HepG2 (cell line): ENCODE data around the gene IFNLR1. TPM values are rescaled to one million over a fixed set of nuclear protein-coding genes. Genes with fewer than 3 reads are reported as not detected.

Experiments used
- ARID2 ChIP-seq: sonication (generic); formaldehyde crosslinking; IDR thresholded peaks from 2 replicates; pipeline ENCODE4 v1.8.1; 2022; ENCODE audit warnings: mild to moderate bottlenecking, missing genetic modification reagents, borderline replicate concordance
- ARNT2 ChIP-seq: sonication (generic); formaldehyde crosslinking; IDR thresholded peaks from 2 replicates; pipeline ENCODE4 v1.8.0; 2022; ENCODE audit warnings: mild to moderate bottlenecking, low read depth, missing genetic modification reagents, moderate library complexity
- CREM ChIP-seq, 2 experiments: sonication (generic) in 1 of 2; formaldehyde crosslinking in 1 of 2; IDR thresholded peaks; 2 replicates each; pipeline versions ENCODE4 v1.4.0 to v1.6.1; 2016 to 2020; ENCODE audit warnings: antibody characterized with exemption in 1 of 2, mild to moderate bottlenecking in 1 of 2, missing genetic modification reagents in 1 of 2
- DMTF1 ChIP-seq: sonication (generic); formaldehyde crosslinking; IDR thresholded peaks from 2 replicates; pipeline ENCODE4 v1.4.0; 2020; ENCODE audit warnings: mild to moderate bottlenecking, missing genetic modification reagents
- GATAD1 ChIP-seq: IDR thresholded peaks from 2 replicates; pipeline ENCODE4 v1.6.1; 2016; ENCODE audit warnings: missing genetic modification reagents, missing compliant biosample characterization
- HIC2 ChIP-seq: sonication (generic); formaldehyde crosslinking; IDR thresholded peaks from 2 replicates; pipeline ENCODE4 v1.9.0; 2022; ENCODE audit warnings: low read depth, missing genetic modification reagents
- HINFP ChIP-seq: sonication (generic); formaldehyde crosslinking; IDR thresholded peaks from 2 replicates; pipeline ENCODE4 v1.4.0; 2020; ENCODE audit warnings: low read depth, mild to moderate bottlenecking, missing genetic modification reagents
- HIVEP1 ChIP-seq: sonication (generic); formaldehyde crosslinking; IDR thresholded peaks from 2 replicates; pipeline ENCODE4 v1.4.0; 2020; ENCODE audit warnings: mild to moderate bottlenecking, missing genetic modification reagents
- HNF4G ChIP-seq, 2 experiments: sonication (generic) in 1 of 2; formaldehyde crosslinking in 1 of 2; IDR thresholded peaks; 2 replicates each; pipeline versions ENCODE4 v1.4.0 to v1.6.1; 2011 to 2020; ENCODE audit warnings: borderline replicate concordance in 2 of 2, low read depth in 2 of 2, mild to moderate bottlenecking in 2 of 2, low read length in 1 of 2, missing genetic modification reagents in 1 of 2, moderate library complexity in 1 of 2
- HNRNPL ChIP-seq: fragments of 200-400 bp; formaldehyde crosslinking; IDR thresholded peaks from 2 replicates; pipeline ENCODE4 v1.6.1; 2017; ENCODE audit warnings: mild to moderate bottlenecking, low read depth, low read length
- HOXA7 ChIP-seq: sonication (generic); formaldehyde crosslinking; IDR thresholded peaks from 2 replicates; pipeline ENCODE4 v1.8.1; 2022; ENCODE audit warnings: mild to moderate bottlenecking, missing genetic modification reagents, moderate library complexity
- KDM2A ChIP-seq: sonication (generic); formaldehyde crosslinking; IDR thresholded peaks from 2 replicates; pipeline ENCODE4 v1.4.0; 2020; ENCODE audit warnings: low read depth, missing genetic modification reagents, borderline replicate concordance
- KDM4B ChIP-seq: sonication (generic); formaldehyde crosslinking; IDR thresholded peaks from 2 replicates; pipeline ENCODE4 v1.4.0; 2020; ENCODE audit warnings: missing genetic modification reagents
- MEIS1 ChIP-seq: sonication (generic); formaldehyde crosslinking; IDR thresholded peaks from 2 replicates; pipeline ENCODE4 v1.9.0; 2021; ENCODE audit warnings: mild to moderate bottlenecking, missing genetic modification reagents, moderate library complexity, borderline replicate concordance
- MTF2 ChIP-seq: sonication (generic); formaldehyde crosslinking; IDR thresholded peaks from 2 replicates; pipeline ENCODE4 v1.5.0; 2020; ENCODE audit warnings: missing genetic modification reagents, borderline replicate concordance
- MXD4 ChIP-seq: IDR thresholded peaks from 2 replicates; pipeline ENCODE4 v1.6.1; 2016; ENCODE audit warnings: mild to moderate bottlenecking, missing biosample characterization, missing genetic modification reagents
- PITX1 ChIP-seq: sonication (generic); formaldehyde crosslinking; IDR thresholded peaks from 2 replicates; pipeline ENCODE4 v1.5.1; 2020; ENCODE audit warnings: mild to moderate bottlenecking, missing genetic modification reagents
- TSC22D2 ChIP-seq: sonication (generic); formaldehyde crosslinking; IDR thresholded peaks from 2 replicates; pipeline ENCODE4 v1.5.1; 2020; ENCODE audit warnings: missing genetic modification reagents, mild to moderate bottlenecking, borderline replicate concordance
- ZNF598 ChIP-seq: sonication (generic); formaldehyde crosslinking; IDR thresholded peaks from 2 replicates; pipeline ENCODE4 v1.5.1; 2020; ENCODE audit warnings: mild to moderate bottlenecking, missing genetic modification reagents, borderline replicate concordance
- ZNF629 ChIP-seq: sonication (generic); formaldehyde crosslinking; conservative IDR thresholded peaks from 2 replicates; pipeline ENCODE4 v1.5.0; 2020; ENCODE audit warnings: missing genetic modification reagents
- ZNF788 ChIP-seq: sonication (generic); formaldehyde crosslinking; IDR thresholded peaks from 2 replicates; pipeline ENCODE4 v1.5.0; 2020; ENCODE audit warnings: mild to moderate bottlenecking, missing genetic modification reagents, borderline replicate concordance
- ZNF83 ChIP-seq: sonication (generic); formaldehyde crosslinking; IDR thresholded peaks from 2 replicates; pipeline ENCODE4 v1.4.0; 2020; ENCODE audit warnings: missing genetic modification reagents, mild to moderate bottlenecking, borderline replicate concordance
- polyA plus RNA-seq, 8 experiments: library from polyadenylated mRNA; depleted of rRNA in 3 of 8; stranded (reverse) in 7 of 8; unstranded in 1 of 8; fragments of >200 nt; fragmentation: Illumina TruSeq in 4 of 8; extraction: Trizol in 4 of 8; gene quantifications; 2 replicates each; pipeline versions ENCODE4 v1.2.1 to v1.2.3, GENCODE V29; 2011 to 2016; ENCODE audit warnings: low read depth in 4 of 8, missing spikeins in 1 of 8, mixed read lengths in 1 of 8; ENCODE audit not compliant: insufficient read depth in 1 of 8
- total RNA-seq, 5 experiments: library from RNA; depleted of rRNA; stranded (reverse); fragments of >200 nt; fragmentation: Illumina TruSeq; extraction: Trizol; gene quantifications; 2 replicates each; pipeline ENCODE4 v1.2.3, GENCODE V29; 2016; ENCODE audit warnings: low read depth in 1 of 5

Gene IFNLR1
- total and polyA plus RNA-seq, 2 of the 13 experiments (the other 11 are each of a cell fraction or from before 2014, with no cell fraction given) = 3.8 to 8.5 TPM

- TF ChIP-seq HIC2 (peak; percentile 15; the same call in 1 of the 2 replicates), PITX1 (CRISPR knock-in tag) (peak; percentile 45; the same call in 1 of the 2 replicates), ARNT2 (0 out of 2 replicates have a peak, but pooled peaks have one; percentile 38), CREM (IDR thresholded peaks at IDR 0.05) (no peak), CREM (CRISPR knock-in tag; IDR thresholded peaks at IDR 0.05) (no peak), HIVEP1 (CRISPR knock-in tag) (peak; percentile 64; the same call in 1 of the 2 replicates), HNF4G (IDR thresholded peaks at IDR 0.05; ENCODE audit: borderline replicate concordance, low read depth, low read length) (peak; percentile 77), HNF4G (CRISPR knock-in tag; IDR thresholded peaks at IDR 0.05; ENCODE audit: borderline replicate concordance, low read depth) (no peak), HOXA7 (CRISPR knock-in tag) (no peak), ZNF83 (no peak), HINFP (CRISPR knock-in tag) (peak; percentile 71), MXD4 (CRISPR knock-in tag) (peak; percentile 33; the same call in 1 of the 2 replicates), DMTF1 (CRISPR knock-in tag) (no peak), ZNF629 (CRISPR knock-in tag) (peak; percentile 97), ARID2 (CRISPR knock-in tag) (no peak), TSC22D2 (no peak), MTF2 (CRISPR knock-in tag) (no peak), ZNF788 (CRISPR knock-in tag) (no peak; the same call in 1 of the 2 replicates), KDM2A (CRISPR knock-in tag) (peak; percentile 38; the same call in 1 of the 2 replicates), GATAD1 (CRISPR knock-in tag) (peak; percentile 21; the same call in 1 of the 2 replicates), KDM4B (CRISPR knock-in tag) (0 out of 2 replicates have a peak, but pooled peaks have one; percentile 42), ZNF598 (no peak; the same call in 1 of the 2 replicates), HNRNPL (0 out of 2 replicates have a peak, but pooled peaks have one; percentile 54), MEIS1 (CRISPR knock-in tag) (0 out of 2 replicates have a peak, but pooled peaks have one; percentile 26)
Measured at GRCh38 chr1:24119859-24120756, 67.0 kb downstream of the IFNLR1 start (continued).
